ENCODE results near the gene ZNF407.

The ZNF407 gene

GRCh38 chr18:75113455-75113854 is 515.8 kb downstream of the ZNF407 start (continued):
- TF ChIP-seq ZNF148 (tag by site-specific recombination; IDR thresholded peaks at IDR 0.05; ENCODE audit: borderline replicate concordance) = no peak
- TF ChIP-seq REST (tag by site-specific recombination; IDR thresholded peaks at IDR 0.05) = no peak

GRCh38 chr18:75114231-75114764 is 516.6 kb downstream of the ZNF407 start:
- Histone ChIP-seq H3K9me3 (ENCODE audit: control insufficient read depth, insufficient read depth, low read depth, low read length) (no peaks in the 10 kb centered on the region), H3K4me1 (ENCODE audit: control insufficient read depth, insufficient read depth, low read length) (no peaks in the 10 kb centered on the region), H3K4me3 (ENCODE audit: low read depth, low read length) (no peak overlapping the region), H3K27ac (ENCODE audit: extremely low read depth, low read depth, low read length) (no peak overlapping the region), H3K36me3 (ENCODE audit: control insufficient read depth in 2 of 2, insufficient read depth in 1 of 2, low read length in 2 of 2) (no peaks in the 10 kb centered on the region)
- POLR2A ChIA-PET = no interaction called here
- TF ChIP-seq ZNF324 (tag by site-specific recombination; IDR thresholded peaks at IDR 0.05) (no peak), ZFP69B (tag by site-specific recombination; IDR thresholded peaks at IDR 0.05) (no peak), ZNF398 (tag by site-specific recombination; IDR thresholded peaks at IDR 0.05) (no peak), ZNF362 (tag by site-specific recombination; IDR thresholded peaks at IDR 0.05) (no peak), ZNF518A (tag by site-specific recombination; conservative IDR thresholded peaks at IDR 0.05; ENCODE audit: low read depth) (no peak), BCL11B (tag by site-specific recombination; IDR thresholded peaks at IDR 0.05; ENCODE audit: low read depth) (no peak), WT1 (tag by site-specific recombination; IDR thresholded peaks at IDR 0.05) (no peak), ZNF302 (tag by site-specific recombination; IDR thresholded peaks at IDR 0.05; ENCODE audit: low read depth) (no peak), ZNF221 (tag by site-specific recombination; IDR thresholded peaks at IDR 0.05; ENCODE audit: borderline replicate concordance) (no peak)
- CTCF ChIA-PET = no interaction called here

Measured in HEK293 (cell line).